Measurements from ENCODE around the gene ARHGAP24. TPM values are rescaled to one million over a fixed set of nuclear protein-coding genes. Genes with fewer than 3 reads are reported as not detected.
A peak's percentile ranks its signal among the peaks of the same experiment; 100 is the strongest.

Gene ARHGAP24
- total and polyA plus RNA-seq, 2 donors (not counting 1 experiment from before 2014, with no cell fraction given) = 48.4 to 141 TPM

GRCh38 chr4:85745939-85746338, 271.0 kb downstream of the ARHGAP24 start:
- Histone ChIP-seq H3K4me2 (replicated peaks; ENCODE audit: low read depth, low read length, poor library complexity, severe bottlenecking) (peak overlapping the region; percentile 27), H3K27me3 (replicated peaks in 1 of 4; ENCODE audit: control extremely low read depth in 1 of 4, control insufficient read depth in 3 of 4, insufficient read depth in 4 of 4, low read length in 3 of 4) (no peaks in the 10 kb centered on the region), H3K4me3 (ENCODE audit: control extremely low read depth in 1 of 5, extremely low read depth in 1 of 5, insufficient read depth in 1 of 5, low read depth in 2 of 5, low read length in 4 of 5) (no peak overlapping the region), H2AFZ (ENCODE audit: insufficient read depth, low read depth, low read length, poor library complexity, severe bottlenecking) (no peak overlapping the region), H3K9me3 (ENCODE audit: control extremely low read depth in 1 of 3, control insufficient read depth in 2 of 3, insufficient read depth in 1 of 3, low read length in 2 of 3) (peaks cover 0 to 5% (median 0%) of the 10 kb centered on the region in 3 donors), H3K79me2 (ENCODE audit: control insufficient read depth, insufficient read depth, low read length) (peaks cover 67% of the 10 kb centered on the region), H3K36me3 (replicated peaks in 1 of 2; ENCODE audit: control extremely low read depth in 1 of 2, control insufficient read depth in 1 of 2, extremely low read depth in 1 of 2, insufficient read depth in 2 of 2, low read length in 1 of 2) (peaks cover 3% of the 10 kb centered on the region in 2 experiments), H4K20me1 (ENCODE audit: control insufficient read depth, insufficient read depth, low read length, poor library complexity, severe bottlenecking) (no peaks in the 10 kb centered on the region), H3K27ac (ENCODE audit: low read length in 2 of 2) (peak overlapping the region; percentile 16 to 28), H3K9ac (ENCODE audit: low read length) (no peak overlapping the region), H3K4me1 (ENCODE audit: control insufficient read depth in 2 of 2, insufficient read depth in 2 of 2, low read length in 2 of 2) (peaks cover 67 to 68% of the 10 kb centered on the region in 2 donors)
- no CpG with 5 or more reads among the region's 3 CpGs for WGBS (ENCODE audit: insufficient coverage)
- ATAC-seq (ENCODE audit: low read depth) = no peak
- Mint-ChIP-seq H3K9me3 (ENCODE audit: insufficient read depth) (no peaks in the 10 kb centered on the region), H3K4me3 (peak overlapping the region; percentile 30), H3K4me1 (peaks cover 61% of the 10 kb centered on the region), H3K27me3 (no peaks in the 10 kb centered on the region), H3K27ac (peak overlapping the region; percentile 67)
- no peak for DNase-seq
- POLR2A ChIA-PET = interaction anchor here (0.6 kb wide), 1 partner anchor 45 kb away, joined by 7 read pairs; no protein-coding TSS in a partner anchor
- intact Hi-C loops (cut with micrococcal nuclease) = loop anchor here (5.0 kb wide), 3 partner anchors 69 to 664 kb away; no protein-coding TSS in a partner anchor
- TF ChIP-seq CTCF (IDR thresholded peaks at IDR 0.05) (no peak), EZH2 (IDR thresholded peaks at IDR 0.05; ENCODE audit: borderline replicate concordance, insufficient read depth, low read depth, low read length, poor library complexity, severe bottlenecking) (no peak)
- CTCF ChIA-PET = interaction anchor here (0.8 to 7.8 kb wide), 13 partner anchors 14 to 597 kb away, joined by 3 to 148 read pairs (median 4); no protein-coding TSS in a partner anchor

GRCh38 chr4:85747882-85748491, 273.0 kb downstream of the ARHGAP24 start:
- H3K27ac Mint-ChIP-seq = peak overlapping the region; percentile 47
- H3K4me1 Mint-ChIP-seq = peaks cover 56% of the 10 kb centered on the region
- peaks cover 6 to 7% of the 10 kb centered on the region in 2 experiments for H3K36me3 ChIP-seq (replicated peaks in 1 of 2; ENCODE audit: control extremely low read depth in 1 of 2, control insufficient read depth in 1 of 2, extremely low read depth in 1 of 2, insufficient read depth in 2 of 2, low read length in 1 of 2)
- no CpG with 5 or more reads among the region's 3 CpGs for WGBS (ENCODE audit: insufficient coverage)
- H3K9ac ChIP-seq (ENCODE audit: low read length) = no peak overlapping the region
- ChIA-PET CTCF (interaction anchor here (0.6 to 7.8 kb wide), 79 partner anchors 9 to 665 kb away, joined by 3 to 148 read pairs (median 4); partner anchors contain the start of gene ARHGAP24), POLR2A (no interaction called here)
- ATAC-seq (ENCODE audit: low read depth) (peak; percentile 78), DNase-seq (peak; percentile 85)
- no peaks in the 10 kb centered on the region for H3K27me3 Mint-ChIP-seq
- no peaks in the 10 kb centered on the region for H4K20me1 ChIP-seq (ENCODE audit: control insufficient read depth, insufficient read depth, low read length, poor library complexity, severe bottlenecking)
- H3K4me3 Mint-ChIP-seq = no peak overlapping the region
- no peak overlapping the region for H2AFZ ChIP-seq (ENCODE audit: insufficient read depth, low read depth, low read length, poor library complexity, severe bottlenecking)
- H3K79me2 ChIP-seq (ENCODE audit: control insufficient read depth, insufficient read depth, low read length) = peaks cover 46% of the 10 kb centered on the region
- H3K4me1 ChIP-seq (ENCODE audit: control insufficient read depth in 2 of 2, insufficient read depth in 2 of 2, low read length in 2 of 2) = peaks cover 50 to 63% of the 10 kb centered on the region in 2 donors
- peak overlapping the region; percentile 26 for H3K4me2 ChIP-seq (replicated peaks; ENCODE audit: low read depth, low read length, poor library complexity, severe bottlenecking)
- intact Hi-C loops (cut with micrococcal nuclease) = loop anchor here (1.0 to 5.0 kb wide), 10 partner anchors 71 to 666 kb away; partner anchors contain the start of gene ARHGAP24
- H3K4me3 ChIP-seq (ENCODE audit: control extremely low read depth in 1 of 5, extremely low read depth in 1 of 5, insufficient read depth in 1 of 5, low read depth in 2 of 5, low read length in 4 of 5) = no peak overlapping the region
- no peak overlapping the region for H3K27ac ChIP-seq (ENCODE audit: low read length in 2 of 2)
- H3K9me3 Mint-ChIP-seq (ENCODE audit: insufficient read depth) = no peaks in the 10 kb centered on the region
- H3K27me3 ChIP-seq (replicated peaks in 1 of 4; ENCODE audit: control extremely low read depth in 1 of 4, control insufficient read depth in 3 of 4, insufficient read depth in 4 of 4, low read length in 3 of 4) = no peaks in the 10 kb centered on the region
- peaks cover 0 to 5% (median 0%) of the 10 kb centered on the region in 3 donors for H3K9me3 ChIP-seq (ENCODE audit: control extremely low read depth in 1 of 3, control insufficient read depth in 2 of 3, insufficient read depth in 1 of 3, low read length in 2 of 3)
- TF ChIP-seq EZH2 (IDR thresholded peaks at IDR 0.05; ENCODE audit: borderline replicate concordance, insufficient read depth, low read depth, low read length, poor library complexity, severe bottlenecking) (no peak), CTCF (IDR thresholded peaks at IDR 0.05) (peak; percentile 92)
